ENCODE measurements around the gene TMEM63B.

TMEM63B gene

GRCh38 chr6:44199883-44200282 lies 72.5 kb downstream of the TMEM63B start:
- no peak for DNase-seq

DNA sequence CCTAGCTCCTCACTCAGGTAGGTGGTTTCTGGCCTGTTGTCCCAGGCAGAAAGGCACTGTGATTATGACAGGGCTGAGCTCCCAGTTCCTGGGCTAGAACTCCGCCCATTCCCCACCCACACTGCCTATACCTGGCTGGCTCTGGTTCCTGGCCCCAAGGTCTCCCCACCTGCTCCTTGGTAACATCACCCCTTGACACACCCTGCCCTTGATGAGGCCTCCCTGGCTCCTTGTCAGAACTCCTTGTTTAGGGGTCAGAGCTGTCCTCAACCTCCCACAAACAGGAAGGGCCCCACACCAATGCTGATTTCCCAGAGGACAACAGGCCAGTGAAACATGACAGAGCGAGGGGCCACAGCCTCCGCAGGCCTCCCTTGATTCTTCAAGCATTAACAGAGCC lies 73.8 kb downstream of the TMEM63B start:
- no peak for DNase-seq

GRCh38 chr6:44201638-44202303 lies 74.4 kb downstream of the TMEM63B start:
- DNase-seq = no peak

DNA sequence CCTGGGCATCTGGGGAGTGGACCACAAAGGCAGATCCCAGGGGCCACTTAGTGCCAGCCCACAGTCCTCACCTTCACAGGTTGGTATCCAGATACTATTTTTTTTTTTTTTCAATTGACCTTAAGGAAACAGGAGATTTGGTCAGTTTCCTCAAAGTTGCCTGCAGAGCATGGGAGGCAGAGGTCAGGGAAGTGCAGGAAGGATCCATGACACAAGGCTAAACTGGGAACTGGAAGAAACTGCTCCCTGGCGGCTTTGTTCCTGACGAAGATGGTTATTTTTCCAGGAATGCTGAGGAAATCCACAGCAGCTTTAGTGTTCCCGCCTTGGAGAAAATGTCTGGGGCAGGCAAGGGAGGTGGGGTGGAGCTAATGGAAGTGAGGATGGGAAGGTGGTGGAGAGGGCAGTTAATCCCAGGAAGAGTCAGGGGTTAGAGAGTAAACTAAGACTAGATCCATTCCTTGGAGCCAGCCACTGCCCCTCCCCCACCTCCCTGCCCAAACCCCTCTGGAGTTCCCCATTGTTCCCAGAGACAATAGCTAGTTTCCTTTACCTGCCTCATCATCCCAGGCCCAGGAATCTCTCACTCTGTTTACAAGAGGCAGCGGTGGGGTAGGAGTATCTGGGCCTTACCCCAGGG lies 75.1 kb downstream of the TMEM63B start:
- no peak for DNase-seq

- DNase-seq = no peak
Measured at GRCh38 chr6:44202972-44203750, 75.8 kb downstream of the TMEM63B start.

DNA sequence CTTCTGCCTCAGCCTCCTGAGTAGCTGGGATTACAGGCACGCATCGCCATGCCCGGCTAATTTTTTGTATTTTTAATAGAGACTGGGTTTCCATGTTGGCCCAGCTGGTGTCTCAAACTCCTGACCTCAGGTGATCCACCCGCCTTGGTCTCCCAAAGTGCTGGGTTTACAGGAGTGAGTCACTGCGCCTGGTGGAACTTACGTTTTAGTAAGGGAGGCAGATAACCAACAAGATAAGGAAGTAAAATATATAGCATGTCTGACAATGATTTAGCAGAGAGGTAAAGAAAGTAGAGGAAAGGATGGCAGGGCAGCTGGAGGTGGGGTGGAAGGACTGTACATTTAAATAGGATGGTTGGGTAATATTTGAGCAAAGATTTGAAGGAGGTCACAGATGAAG lies 76.6 kb downstream of the TMEM63B start:
- DNase-seq = no peak
